Measurements from ENCODE around the gene ARIH2.
A peak's percentile ranks its signal among the peaks of the same experiment; 100 is the strongest.
"Not testable (repeated sequence)": the region's sequence is repeated elsewhere in the genome, so short reads cannot be mapped to it uniquely, and the experiment has no call there.

The ARIH2 gene

DNA sequence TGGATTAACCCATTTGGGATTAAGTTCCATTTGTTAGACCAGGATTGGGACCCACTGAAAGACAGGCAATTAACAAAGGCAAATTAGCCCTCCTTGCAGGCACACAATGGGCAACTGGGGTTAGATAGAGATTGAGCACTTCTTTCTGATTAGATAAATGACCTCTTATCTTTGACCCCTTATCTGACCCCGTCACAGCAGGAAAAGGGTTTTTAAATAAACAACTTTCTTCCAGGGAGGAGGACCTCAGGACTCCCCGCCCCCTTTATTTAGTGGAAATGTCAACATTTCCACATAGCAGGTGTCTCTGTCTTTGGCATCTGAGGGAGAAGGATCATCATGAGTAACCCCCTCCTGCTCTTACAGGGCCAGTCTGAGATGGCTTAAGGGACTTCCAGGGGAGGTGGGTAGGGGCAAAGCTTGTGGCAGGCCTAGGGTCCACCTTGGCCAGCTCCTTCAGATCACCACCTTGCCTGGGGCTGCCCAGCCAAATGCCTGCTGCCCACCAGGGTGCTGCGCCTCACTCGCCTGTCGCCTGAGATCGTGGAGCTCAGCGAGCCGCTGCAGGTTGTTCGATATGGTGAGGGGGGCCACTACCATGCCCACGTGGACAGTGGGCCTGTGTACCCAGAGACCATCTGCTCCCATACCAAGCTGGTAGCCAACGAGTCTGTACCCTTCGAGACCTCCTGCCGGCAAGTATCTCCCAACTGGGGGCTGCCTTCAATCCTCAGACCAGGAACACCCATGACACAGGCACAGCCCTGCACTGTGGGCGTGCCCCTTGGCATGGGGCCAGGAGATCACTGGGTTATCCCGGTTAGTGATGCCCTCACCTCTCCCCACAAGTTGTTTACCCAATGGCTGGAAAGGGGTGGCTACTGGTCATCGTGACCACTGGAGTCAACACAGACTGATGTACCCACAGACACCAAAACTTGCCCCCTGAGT, 86.0 kb downstream of the ARIH2 start:
- no peak for DNase-seq (ENCODE audit: low spot score)

DNA sequence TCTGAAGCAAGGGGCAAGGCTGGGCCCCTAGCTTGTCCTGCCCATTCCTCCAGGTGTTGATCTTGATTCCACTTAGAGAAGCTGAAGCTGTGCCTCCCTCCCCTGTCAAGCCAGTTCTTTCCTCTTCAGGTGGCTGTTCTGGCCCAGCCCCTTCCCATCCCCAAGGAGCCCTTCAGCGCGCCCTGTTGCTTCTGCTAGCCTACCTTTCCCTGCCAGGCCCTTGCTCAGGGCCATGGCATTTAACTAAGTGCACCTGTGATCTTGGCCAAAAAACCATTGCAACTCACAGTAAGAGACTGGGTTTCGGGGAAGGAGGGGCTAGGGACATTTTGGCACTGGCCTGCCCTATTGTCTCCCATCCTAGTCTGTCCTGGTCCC, 86.7 kb downstream of the ARIH2 start:
- no peak for DNase-seq (ENCODE audit: low spot score)

DNA sequence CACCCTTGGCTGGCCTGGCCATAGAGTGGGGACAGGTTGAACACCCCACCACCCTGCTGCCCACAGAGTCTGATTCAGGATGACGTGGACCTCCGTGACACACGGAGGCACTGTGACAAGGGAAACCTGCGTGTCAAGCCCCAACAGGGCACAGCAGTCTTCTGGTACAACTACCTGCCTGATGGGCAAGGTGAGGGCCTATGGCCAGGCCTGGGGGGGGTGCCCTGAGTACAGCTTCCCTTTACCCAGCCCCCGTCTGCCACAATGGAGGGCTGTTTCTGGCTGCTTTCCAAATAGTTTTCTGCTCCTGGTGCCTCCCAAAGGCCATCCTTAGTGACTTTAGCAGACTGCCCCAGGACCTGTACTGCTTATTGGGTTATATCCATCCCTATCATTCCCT, 87.4 kb downstream of the ARIH2 start:
- no peak for DNase-seq (ENCODE audit: low spot score)

DNA sequence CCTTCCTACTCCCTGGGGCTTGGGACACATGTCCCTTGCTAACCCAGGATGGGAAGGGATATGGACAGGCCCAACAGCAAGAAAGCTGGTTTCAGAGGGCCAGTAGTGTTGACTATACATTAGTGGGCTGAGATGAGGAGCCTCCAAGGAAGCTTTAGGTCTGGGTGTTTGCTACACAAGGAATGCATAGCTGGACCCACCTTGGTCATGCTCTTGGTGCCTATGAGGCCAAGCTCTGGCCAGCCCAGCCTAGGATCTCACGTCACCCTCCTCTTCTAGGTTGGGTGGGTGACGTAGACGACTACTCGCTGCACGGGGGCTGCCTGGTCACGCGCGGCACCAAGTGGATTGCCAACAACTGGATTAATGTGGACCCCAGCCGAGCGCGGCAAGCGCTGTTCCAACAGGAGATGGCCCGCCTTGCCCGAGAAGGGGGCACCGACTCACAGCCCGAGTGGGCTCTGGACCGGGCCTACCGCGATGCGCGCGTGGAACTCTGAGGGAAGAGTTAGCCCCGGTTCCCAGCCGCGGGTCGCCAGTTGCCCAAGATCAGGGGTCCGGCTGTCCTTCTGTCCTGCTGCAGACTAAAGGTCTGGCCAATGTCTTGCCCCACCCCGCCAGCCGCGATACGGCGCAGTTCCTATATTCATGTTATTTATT, 87.9 kb downstream of the ARIH2 start:
- no peak for DNase-seq (ENCODE audit: low spot score)

DNA sequence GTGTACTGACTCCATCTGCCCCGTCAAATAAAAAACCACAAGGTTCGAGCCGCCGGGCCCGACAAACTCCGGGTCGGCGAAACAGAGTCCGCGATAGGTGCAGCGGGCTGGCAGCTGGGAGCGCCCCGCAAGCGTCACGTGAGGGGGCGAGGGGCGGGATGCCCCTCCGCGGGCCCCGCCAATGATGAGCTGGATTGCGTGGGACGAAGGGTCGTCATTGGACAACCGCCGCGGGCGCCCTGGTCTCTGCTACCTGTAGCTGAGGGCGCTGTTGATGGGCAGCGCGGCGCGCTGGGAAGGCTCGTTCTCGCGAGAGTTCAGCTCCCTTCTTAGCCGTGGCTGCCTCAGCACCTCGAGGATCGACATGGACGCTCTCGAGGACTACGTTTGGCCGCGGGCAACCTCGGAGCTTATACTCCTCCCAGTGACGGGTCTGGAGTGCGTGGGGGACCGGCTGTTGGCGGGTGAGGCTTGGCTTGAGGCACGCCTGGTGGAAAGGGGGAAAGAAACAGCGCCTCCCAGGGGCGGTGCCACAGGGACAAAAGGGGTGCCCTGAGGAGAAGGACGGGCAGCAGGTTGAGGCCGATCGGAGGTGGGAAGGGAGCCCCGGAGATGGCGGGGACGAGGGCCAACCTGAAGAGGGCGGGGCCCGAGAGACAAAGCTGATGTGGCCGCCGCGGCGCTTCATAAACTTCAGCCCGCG, 88.6 kb downstream of the ARIH2 start, which contains the start of gene WDR6:
WDR6 (plus strand) TSS at position 324 of the 703 bp plus-strand sequence; CDS start at position 365, 41 bp downstream.
- peak; percentile 93 for DNase-seq (ENCODE audit: low spot score)

DNA sequence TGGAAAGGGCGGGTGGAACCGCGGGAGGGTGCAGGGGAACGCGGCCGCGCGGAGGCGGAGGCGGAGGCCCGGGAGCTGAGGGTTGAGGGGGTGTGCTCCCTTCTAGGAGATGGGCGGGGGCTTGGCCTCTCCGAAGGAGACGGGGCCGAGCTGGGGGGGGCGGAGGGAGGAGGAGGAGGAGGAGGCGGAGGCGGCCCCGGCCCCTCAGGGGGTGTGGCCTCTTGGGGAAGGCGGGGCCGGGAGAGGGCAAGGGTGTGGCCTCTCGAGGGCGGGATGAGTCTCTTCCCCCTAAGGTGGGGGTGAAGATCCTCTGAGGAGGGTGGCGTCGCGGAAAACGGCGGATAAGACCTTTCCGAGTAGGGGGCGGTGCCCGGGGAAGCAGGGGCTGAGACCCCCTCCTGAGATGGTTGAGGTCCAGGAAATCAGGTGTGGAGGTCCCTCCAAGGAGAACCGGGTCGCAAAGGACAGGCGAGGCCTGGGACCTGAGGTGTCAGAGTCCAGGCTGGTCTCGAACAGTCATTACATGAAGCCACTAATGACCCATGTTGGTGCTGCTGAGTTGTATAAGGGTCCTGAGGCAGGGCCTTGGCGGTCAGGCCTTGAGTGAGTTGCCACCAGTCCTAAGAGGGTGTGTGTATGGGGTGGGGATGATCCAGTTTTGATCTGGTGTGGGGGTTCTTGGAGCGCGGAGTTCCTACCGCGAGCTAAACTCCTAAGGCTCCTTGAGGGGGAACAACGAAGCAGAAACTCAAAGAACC, 89.3 kb downstream of the ARIH2 start:
- peak; percentile 77 for DNase-seq (ENCODE audit: low spot score)

DNA sequence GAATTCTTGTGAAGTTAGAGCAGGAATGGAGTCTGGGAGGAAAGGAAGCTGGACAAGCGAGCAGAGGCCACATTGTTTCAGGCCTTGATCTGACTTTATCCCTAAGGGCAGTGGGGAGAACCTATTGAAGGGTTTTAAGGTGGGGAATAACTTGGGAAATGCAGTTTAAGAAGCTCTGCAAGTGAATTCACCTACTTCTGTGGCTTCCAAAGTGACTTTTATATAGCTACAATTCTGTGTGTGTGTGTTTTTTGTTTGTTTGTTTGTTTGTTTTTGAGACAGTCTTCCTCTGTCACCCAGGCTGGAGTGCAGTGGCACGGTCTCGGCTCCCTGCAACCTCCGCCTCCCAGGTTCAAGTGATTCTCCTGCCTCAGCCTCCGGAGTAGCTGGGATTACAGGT, 90.0 kb downstream of the ARIH2 start:
- DNase-seq (ENCODE audit: low spot score), result not testable (repeated sequence)

DNA sequence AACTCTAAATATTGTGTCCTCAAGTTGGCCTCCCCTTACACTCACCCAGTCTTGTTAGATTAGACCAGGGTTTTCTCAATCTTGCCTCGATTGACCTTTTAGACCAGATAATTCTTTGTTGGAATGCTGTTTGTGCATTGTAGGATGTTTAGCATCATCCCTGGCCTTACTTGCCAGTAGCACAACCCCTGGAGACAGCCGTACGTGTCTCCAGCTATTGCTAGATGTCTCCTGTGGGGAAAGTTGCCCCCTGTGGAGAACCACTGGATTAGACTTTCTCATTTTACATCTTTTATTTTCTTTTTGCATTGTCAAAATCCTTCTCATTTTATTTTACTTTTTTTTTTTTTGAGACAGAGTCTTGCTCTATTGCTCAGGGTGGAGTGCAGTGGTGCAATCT, 90.8 kb downstream of the ARIH2 start:
- no peak for DNase-seq (ENCODE audit: low spot score)

DNA sequence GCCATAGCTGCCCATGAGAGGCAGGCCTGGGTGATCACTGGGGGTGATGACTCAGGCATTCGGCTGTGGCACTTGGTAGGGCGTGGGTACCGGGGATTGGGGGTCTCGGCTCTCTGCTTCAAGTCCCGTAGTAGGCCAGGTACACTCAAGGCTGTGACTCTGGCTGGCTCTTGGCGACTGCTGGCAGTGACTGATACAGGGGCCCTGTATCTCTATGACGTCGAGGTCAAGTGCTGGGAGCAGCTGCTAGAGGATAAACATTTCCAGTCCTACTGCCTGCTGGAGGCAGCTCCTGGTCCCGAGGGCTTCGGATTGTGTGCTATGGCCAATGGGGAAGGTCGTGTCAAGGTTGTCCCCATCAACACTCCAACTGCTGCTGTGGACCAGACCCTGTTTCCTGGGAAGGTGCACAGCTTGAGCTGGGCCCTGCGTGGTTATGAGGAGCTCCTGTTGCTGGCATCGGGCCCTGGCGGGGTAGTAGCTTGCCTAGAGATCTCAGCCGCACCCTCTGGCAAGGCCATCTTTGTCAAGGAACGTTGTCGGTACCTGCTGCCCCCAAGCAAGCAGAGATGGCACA, 93.9 kb downstream of the ARIH2 start:
- no peak for DNase-seq (ENCODE audit: low spot score)

DNA sequence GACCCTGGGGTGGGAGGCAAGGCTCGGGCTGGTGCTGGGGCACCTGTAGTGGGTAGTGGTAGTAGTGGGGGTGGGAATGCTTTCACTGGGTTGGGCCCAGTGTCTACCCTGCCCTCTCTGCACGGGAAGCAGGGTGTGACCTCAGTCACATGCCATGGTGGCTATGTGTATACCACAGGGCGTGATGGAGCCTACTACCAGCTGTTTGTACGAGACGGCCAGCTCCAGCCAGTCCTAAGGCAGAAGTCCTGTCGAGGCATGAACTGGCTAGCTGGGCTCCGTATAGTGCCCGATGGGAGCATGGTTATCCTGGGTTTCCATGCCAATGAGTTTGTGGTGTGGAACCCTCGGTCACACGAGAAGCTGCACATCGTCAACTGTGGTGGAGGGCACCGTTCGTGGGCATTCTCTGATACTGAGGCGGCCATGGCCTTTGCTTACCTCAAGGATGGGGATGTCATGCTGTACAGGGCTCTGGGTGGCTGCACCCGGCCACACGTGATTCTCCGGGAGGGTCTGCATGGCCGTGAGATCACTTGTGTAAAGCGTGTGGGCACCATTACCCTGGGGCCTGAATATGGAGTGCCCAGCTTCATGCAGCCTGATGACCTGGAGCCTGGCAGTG, 94.6 kb downstream of the ARIH2 start:
- no peak for DNase-seq (ENCODE audit: low spot score)

DNA sequence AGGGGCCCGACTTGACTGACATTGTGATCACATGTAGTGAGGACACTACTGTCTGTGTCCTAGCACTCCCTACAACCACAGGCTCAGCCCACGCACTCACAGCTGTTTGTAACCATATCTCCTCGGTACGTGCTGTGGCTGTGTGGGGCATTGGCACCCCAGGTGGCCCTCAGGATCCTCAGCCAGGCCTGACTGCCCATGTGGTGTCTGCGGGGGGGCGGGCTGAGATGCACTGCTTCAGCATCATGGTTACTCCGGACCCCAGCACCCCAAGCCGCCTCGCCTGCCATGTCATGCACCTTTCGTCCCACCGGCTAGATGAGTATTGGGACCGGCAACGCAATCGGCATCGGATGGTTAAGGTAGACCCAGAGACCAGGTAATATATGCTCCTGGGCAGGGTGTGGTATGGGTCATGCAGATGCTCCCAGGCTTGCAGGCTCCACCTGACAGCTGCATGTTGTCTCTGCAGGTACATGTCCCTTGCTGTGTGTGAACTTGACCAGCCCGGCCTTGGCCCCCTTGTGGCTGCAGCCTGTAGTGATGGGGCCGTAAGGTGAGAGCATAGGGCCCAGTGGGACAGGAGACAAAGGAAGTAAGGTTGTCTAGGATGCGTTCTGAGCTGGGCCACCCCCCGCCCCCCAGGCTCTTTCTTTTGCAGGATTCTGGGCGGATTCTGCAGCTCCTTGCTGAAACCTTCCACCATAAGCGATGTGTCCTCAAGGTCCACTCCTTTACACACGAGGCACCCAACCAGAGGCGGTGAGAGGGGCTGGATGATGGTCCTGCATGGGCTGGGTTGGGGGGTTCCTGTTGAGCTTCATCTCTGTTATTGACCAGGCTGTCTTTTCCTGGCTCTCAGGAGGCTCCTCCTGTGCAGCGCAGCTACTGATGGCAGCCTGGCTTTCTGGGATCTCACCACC, 95.4 kb downstream of the ARIH2 start:
- no peak for DNase-seq (ENCODE audit: low spot score)

DNA sequence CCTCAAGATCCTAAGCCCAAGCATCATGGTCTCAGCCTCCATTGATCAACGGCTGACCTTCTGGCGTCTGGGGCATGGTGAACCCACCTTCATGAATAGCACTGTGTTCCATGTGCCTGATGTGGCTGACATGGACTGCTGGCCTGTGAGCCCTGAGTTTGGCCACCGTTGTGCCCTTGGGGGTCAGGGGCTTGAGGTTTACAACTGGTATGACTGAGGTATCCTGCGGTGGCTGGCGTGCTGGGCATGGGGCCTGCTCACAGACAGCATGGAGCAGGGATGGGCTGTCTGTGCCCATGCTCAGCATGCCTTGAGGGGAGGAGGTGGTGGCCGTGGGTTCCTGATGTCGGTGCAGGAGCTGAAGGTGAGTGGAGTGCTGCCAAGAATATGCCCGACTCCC, 96.4 kb downstream of the ARIH2 start:
- no peak for DNase-seq (ENCODE audit: low spot score)

DNA sequence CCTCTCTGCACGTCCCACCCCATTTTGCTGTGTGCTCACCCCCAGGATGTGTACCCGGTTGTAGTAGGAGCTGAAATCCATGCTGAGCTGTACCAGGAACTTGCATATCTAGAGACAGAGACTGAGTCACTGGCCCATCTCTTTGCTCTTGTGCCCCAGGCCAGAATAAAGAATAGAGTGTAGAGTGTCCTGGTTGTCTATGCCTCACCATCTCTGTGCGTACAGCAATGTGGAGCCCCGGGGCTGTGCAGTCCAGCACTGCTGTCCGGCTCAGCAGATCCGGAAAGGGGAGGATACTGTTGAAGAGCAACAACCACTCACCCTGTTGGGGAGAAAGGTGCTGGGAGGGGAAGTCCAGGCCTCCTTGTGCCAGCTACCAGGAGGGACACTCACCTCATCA, 97.1 kb downstream of the ARIH2 start:
- DNase-seq (ENCODE audit: low spot score), result no peak

DNA sequence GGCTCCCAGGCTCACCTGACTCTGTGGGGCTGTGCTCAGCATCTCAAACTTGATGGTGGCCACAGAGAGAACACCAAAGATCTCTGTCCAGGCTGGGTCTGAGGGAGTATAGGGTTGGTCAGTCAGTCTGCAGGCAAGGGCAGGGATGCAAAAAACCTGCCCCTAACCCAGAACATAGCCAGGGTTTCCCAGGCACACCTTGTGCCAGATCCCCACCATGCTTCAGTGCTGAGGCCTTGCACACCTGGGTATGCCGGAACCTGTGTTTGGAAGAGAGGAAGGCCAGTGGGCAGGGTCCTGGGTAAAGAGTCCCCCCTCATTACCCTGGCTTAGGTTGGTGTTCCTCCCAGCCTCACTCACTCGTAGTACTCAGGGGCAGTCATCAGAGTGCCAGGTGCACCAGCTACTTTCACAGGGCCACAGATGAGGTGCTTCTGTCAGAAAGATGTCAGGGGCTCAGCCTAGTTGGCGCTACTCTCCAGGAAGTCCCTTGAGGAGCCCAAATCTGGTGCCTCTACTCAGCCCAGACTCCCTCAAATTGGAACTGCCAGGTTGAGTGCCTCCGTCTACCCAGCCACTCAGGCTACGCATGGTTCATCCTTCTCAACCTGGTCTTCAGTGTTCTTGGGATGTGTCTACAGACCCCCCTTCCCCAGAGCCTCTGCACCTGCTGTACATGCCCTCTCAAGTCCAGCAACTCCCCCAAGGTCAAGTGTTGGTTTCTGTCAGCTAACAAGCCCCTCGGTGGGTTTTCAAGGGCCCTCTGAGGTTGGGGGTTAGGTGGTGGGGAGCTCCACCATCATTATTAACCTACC, 98.0 kb downstream of the ARIH2 start:
- DNase-seq (ENCODE audit: low spot score), result no peak

DNA sequence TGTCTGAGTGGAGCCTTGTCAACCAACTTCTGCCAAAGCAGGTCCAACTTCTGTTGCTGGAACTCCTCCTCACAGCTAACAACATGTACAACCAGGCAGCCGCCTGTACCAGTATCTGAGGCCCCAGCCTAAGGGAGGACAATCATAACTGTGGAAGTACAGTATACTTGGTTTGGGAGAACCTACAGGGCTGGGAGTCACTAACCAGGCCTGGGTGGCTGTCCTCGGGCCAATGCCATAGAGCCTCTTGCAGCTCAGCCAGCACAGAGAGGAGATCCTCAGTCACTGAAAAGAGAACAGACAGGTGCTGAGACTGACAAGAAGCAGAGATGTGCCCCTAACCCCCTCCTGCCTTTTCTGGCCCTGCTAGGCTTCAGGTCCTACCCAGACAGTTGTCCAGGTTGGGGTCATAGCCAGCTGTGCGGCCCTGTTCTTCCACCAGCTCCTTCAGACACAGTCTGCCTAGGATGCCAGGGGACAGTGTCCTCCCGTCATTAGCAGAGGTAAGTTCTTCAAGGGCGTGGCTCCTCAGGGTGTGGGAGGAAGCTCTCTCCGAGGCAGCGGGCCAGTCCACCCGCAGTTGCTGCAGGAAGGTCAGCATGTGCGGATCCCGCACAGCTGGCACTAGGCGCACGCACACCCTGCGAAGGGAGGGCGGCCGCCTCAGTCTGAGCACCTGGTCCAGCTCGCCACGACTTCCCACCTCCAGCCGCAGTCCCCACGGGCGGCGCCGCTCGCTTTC, 98.8 kb downstream of the ARIH2 start:
- DNase-seq (ENCODE audit: low spot score), result no peak

DNA sequence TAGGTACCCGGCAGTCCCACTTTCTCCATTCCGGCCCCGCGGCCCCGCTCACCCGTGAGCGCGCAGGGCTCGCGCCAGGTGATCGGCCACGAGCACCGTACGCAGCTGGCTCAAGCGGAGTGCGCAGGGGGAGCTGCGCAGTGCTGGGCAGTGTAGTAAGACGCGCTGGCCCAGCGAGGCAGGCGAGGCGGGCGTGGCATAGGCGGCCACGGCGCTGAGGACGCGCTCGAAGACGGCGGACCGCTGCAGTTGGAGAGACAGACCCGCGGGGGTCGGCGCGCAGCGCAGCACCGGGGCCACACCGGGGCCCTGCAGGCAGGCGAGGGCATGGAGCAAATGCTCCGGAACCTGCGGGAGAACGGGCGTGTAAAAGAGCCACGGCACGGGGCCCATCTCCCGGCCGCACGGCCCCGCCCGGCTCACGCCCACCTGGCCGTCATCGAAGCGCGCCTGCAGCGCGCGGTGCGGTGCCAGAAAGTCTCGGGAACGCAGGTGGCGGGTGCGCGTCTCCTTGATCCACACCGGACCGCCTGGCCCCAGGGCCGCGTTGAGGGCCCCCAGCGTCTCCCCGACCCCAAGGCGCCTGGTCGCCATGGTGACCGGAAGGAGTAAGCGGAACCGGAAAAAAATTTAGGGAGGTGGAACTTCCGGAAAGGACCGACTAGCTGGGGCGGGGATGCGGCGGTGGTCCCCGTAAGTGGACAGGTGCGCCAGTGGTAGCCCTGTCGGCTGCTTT, 99.5 kb downstream of the ARIH2 start, which contains the start of gene DALRD3:
DALRD3 (minus strand) TSS at position 610 of the 736 bp plus-strand sequence; CDS start at position 594, 16 bp downstream.
- peak; percentile 63 for DNase-seq (ENCODE audit: low spot score)

DNA sequence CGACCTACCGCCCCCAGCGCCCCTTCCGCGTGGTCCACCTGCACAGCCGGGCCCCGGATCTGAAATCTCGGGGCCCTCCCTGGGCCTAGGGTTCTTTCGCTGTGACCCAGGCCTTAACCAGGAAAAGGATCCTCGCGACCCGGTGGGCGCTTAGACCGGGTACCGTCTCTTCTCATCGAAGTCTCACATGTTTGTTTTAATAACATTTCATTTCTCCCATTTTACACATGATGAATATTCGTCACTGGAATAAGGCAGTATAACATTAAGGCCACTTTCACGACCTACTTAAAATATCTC, 100.0 kb downstream of the ARIH2 start:
- no peak for DNase-seq (ENCODE audit: low spot score)

DNA sequence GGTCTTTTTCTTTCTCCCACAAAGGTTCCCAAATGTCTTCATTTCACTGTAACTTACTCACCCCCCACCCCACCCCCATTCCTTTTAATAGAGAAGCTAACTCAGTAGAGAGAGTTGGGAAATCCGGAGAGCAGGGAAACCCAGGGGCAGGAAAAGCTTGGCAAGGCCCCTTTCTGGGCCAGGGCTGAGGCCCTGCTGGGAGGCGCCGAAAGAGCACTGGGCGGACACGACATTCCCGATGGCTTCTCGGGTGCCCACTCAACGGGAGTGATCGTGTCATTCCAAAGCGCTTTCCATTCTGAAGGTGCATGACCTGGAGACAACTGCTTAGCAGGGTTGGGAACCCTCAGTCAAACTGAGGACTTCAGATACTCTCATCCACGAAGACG, 101.3 kb downstream of the ARIH2 start:
- DNase-seq (ENCODE audit: low spot score), result no peak

Measured in pons (tissue), 1 donor.